Measurements from ENCODE around the gene SUMO3. TPM values are rescaled to one million over a fixed set of nuclear protein-coding genes. Genes with fewer than 3 reads are reported as not detected.

SUMO3 gene
- total RNA-seq, 1 experiment from 2014 or later: 154 TPM

- DNase-seq (ENCODE audit: low read depth): no peak
Measured at GRCh38 chr21:44804762-44805161, 13.1 kb downstream of the SUMO3 start.

GRCh38 chr21:44803651-44804050 lies 14.2 kb downstream of the SUMO3 start:
- no peak for DNase-seq (ENCODE audit: low read depth)

- peak; percentile 26 for DNase-seq (ENCODE audit: low read depth)
Measured at GRCh38 chr21:44802396-44803153, 15.3 kb downstream of the SUMO3 start.

GRCh38 chr21:44801468-44802395 lies 16.1 kb downstream of the SUMO3 start, which contains the start of gene UBE2G2:
TSS of gene UBE2G2 (minus strand) at chr21:44801820. CDS start at chr21:44801748, 72 bp downstream.
- peak; percentile 74 for DNase-seq (ENCODE audit: low read depth)

- DNase-seq (ENCODE audit: low read depth): peak; percentile 44
Measured at GRCh38 chr21:44800971-44801467, 16.8 kb downstream of the SUMO3 start.

- peak; percentile 5 for DNase-seq (ENCODE audit: low read depth)
Measured at GRCh38 chr21:44800103-44800502, 17.8 kb downstream of the SUMO3 start.

GRCh38 chr21:44799646-44800045 lies 18.2 kb downstream of the SUMO3 start:
- DNase-seq (ENCODE audit: low read depth): no peak

GRCh38 chr21:44797775-44798174 lies 20.1 kb downstream of the SUMO3 start:
- DNase-seq (ENCODE audit: low read depth): no peak

- no peak for DNase-seq (ENCODE audit: low read depth)
Measured at GRCh38 chr21:44795342-44795741, 22.5 kb downstream of the SUMO3 start.

- no peak for DNase-seq (ENCODE audit: low read depth)
Measured at GRCh38 chr21:44793592-44794374, 24.1 kb downstream of the SUMO3 start.

- peak; percentile 50 for DNase-seq (ENCODE audit: low read depth)
Measured at GRCh38 chr21:44792702-44793591, 24.9 kb downstream of the SUMO3 start.

- DNase-seq (ENCODE audit: low read depth): no peak
Measured at GRCh38 chr21:44791993-44792392, 25.9 kb downstream of the SUMO3 start.

GRCh38 chr21:44791246-44791645 lies 26.6 kb downstream of the SUMO3 start:
- DNase-seq (ENCODE audit: low read depth): no peak

GRCh38 chr21:44790368-44790767 lies 27.5 kb downstream of the SUMO3 start:
- no peak for DNase-seq (ENCODE audit: low read depth)

GRCh38 chr21:44789880-44790279 lies 28.0 kb downstream of the SUMO3 start:
- no peak for DNase-seq (ENCODE audit: low read depth)

GRCh38 chr21:44785620-44786335 lies 32.1 kb downstream of the SUMO3 start:
- DNase-seq (ENCODE audit: low read depth): no peak

GRCh38 chr21:44784810-44785209 lies 33.1 kb downstream of the SUMO3 start:
- no peak for DNase-seq (ENCODE audit: low read depth)

- no peak for DNase-seq (ENCODE audit: low read depth)
Measured at GRCh38 chr21:44783020-44783696, 34.7 kb downstream of the SUMO3 start.

Data from HT1080 (cell line).